SK-N-SH (cell line): Measurements from ENCODE around the gene ZBTB45. TPM values are rescaled to one million over a fixed set of nuclear protein-coding genes. Genes with fewer than 3 reads are reported as not detected.

Experiments
- CTCF ChIA-PET: fragments of 300-600, 350-600 bp; formaldehyde crosslinking; extraction: SDS; loops from one replicate; lab custom pipeline; 2021; lab: Yijun Ruan, JAX
- POLR2A ChIA-PET: fragments of 350-600 bp; sonication (Branson Sonifier 250); formaldehyde crosslinking; extraction: SDS; loops from one replicate; lab custom pipeline; 2020; ENCODE audit warnings: antibody characterized with exemption, inconsistent platforms; lab: Yijun Ruan, JAX
- DNase-seq: peaks from one replicate; pipeline ENCODE4 v3.0.0; 2012
- H2AFZ ChIP-seq: fragments of 200-600 bp; sonication (generic); 2 replicates; pipeline ENCODE4 v1.8.1; 2016; ENCODE audit warnings: antibody characterized with exemption, mild to moderate bottlenecking, low read depth
- H3F3A ChIP-seq: fragments of 200-600 bp; sonication (generic); replicated peaks from 2 replicates; pipeline ENCODE3; 2016; ENCODE audit warnings: antibody characterized with exemption, mild to moderate bottlenecking; ENCODE audit not compliant: insufficient read depth
- H3K27ac ChIP-seq, 2 experiments: fragments of 200-500 bp in 1 of 2; fragments of 200-600 bp in 1 of 2; sonication (Bioruptor generic) in 1 of 2; sonication (generic), shearing (Covaris generic) in 1 of 2; 2 replicates each; pipeline versions ENCODE4 v1.5.1 to v1.6.1; 2014 to 2016; ENCODE audit warnings: low read depth in 2 of 2, inconsistent platforms in 1 of 2, low read length in 1 of 2, mild to moderate bottlenecking in 1 of 2, mixed read lengths in 1 of 2
- H3K27me3 ChIP-seq: fragments of 200-600 bp; sonication (generic), shearing (Covaris generic); 2 replicates; pipeline ENCODE4 v1.6.1; 2016; ENCODE audit warnings: mixed run types; ENCODE audit not compliant: insufficient read depth
- H3K36me3 ChIP-seq, 2 experiments: fragments of 200-500 bp in 1 of 2; fragments of 200-600 bp in 1 of 2; sonication (Bioruptor generic) in 1 of 2; sonication (generic) in 1 of 2; replicated peaks in 1 of 2; 2 replicates each; pipeline versions ENCODE3 to v1.5.1; 2014 to 2016; ENCODE audit warnings: low read length in 1 of 2, mild to moderate bottlenecking in 1 of 2; ENCODE audit not compliant: insufficient read depth in 2 of 2, control insufficient read depth in 1 of 2
- H3K4me1 ChIP-seq, 2 experiments: fragments of 200-500 bp in 1 of 2; fragments of 200-600 bp in 1 of 2; sonication (Bioruptor generic) in 1 of 2; sonication (generic), shearing (Covaris generic) in 1 of 2; 2 replicates each; pipeline versions ENCODE4 v1.5.1 to v1.6.1; 2014 to 2016; ENCODE audit warnings: low read depth in 1 of 2, low read length in 1 of 2, mixed run types in 1 of 2; ENCODE audit not compliant: insufficient read depth in 2 of 2, control insufficient read depth in 1 of 2
- H3K4me2 ChIP-seq: fragments of 200-600 bp; sonication (generic), shearing (Covaris generic); 2 replicates; pipeline ENCODE4 v1.6.1; 2017; ENCODE audit warnings: mixed run types
- H3K4me3 ChIP-seq, 2 experiments: fragments of 200-500 bp in 1 of 2; fragments of 200-600 bp in 1 of 2; sonication (Bioruptor generic) in 1 of 2; sonication (generic), shearing (Covaris generic) in 1 of 2; 2 replicates each; pipeline versions ENCODE4 v1.5.1 to v1.8.1; 2014 to 2016; ENCODE audit warnings: low read depth in 2 of 2, inconsistent platforms in 1 of 2, low read length in 1 of 2, mild to moderate bottlenecking in 1 of 2, mixed read lengths in 1 of 2, moderate library complexity in 1 of 2
- H3K79me2 ChIP-seq: fragments of 200-600 bp; sonication (generic); 2 replicates; pipeline ENCODE4 v1.8.1; 2017; ENCODE audit warnings: mild to moderate bottlenecking; ENCODE audit not compliant: insufficient read depth
- H3K9ac ChIP-seq: fragments of 200-600 bp; sonication (generic); 2 replicates; pipeline ENCODE4 v1.6.1; 2017; ENCODE audit warnings: mixed run types
- H3K9me2 ChIP-seq: fragments of 200-600 bp; sonication (generic); 2 replicates; pipeline ENCODE4 v1.6.1; 2017; ENCODE audit warnings: mixed run types
- H3K9me3 ChIP-seq: fragments of 200-600 bp; sonication (generic); 2 replicates; pipeline ENCODE4 v1.6.1; 2017; ENCODE audit warnings: mixed run types, mild to moderate bottlenecking, moderate library complexity
- H4K20me1 ChIP-seq: fragments of 200-600 bp; sonication (generic); 2 replicates; pipeline ENCODE4 v1.6.1; 2017; ENCODE audit warnings: mild to moderate bottlenecking, mixed run types; ENCODE audit not compliant: insufficient read depth
- EP300 ChIP-seq, 2 experiments: IDR thresholded peaks; 2 replicates each; pipeline versions ENCODE4 v1.4.0 to v1.6.1; 2012; ENCODE audit warnings: borderline replicate concordance in 1 of 2, low read depth in 1 of 2, low read length in 1 of 2
- FOSL2 ChIP-seq: IDR thresholded peaks from 2 replicates; pipeline ENCODE4 v1.4.0; 2012; ENCODE audit warnings: low read depth, mild to moderate bottlenecking, moderate library complexity, borderline replicate concordance
- FOXM1 ChIP-seq: IDR thresholded peaks from 2 replicates; pipeline ENCODE4 v1.4.0; 2012; ENCODE audit warnings: low read depth, mild to moderate bottlenecking
- GATA2 ChIP-seq: sonication (generic); formaldehyde crosslinking; IDR thresholded peaks from 2 replicates; pipeline ENCODE4 v1.5.0; 2020; ENCODE audit warnings: mild to moderate bottlenecking, missing genetic modification reagents
- JUND ChIP-seq: IDR thresholded peaks from 2 replicates; pipeline ENCODE4 v1.4.0; 2012
- MAX ChIP-seq: IDR thresholded peaks from 2 replicates; pipeline ENCODE4 v1.4.0; 2012; ENCODE audit warnings: low read depth
- MXI1 ChIP-seq: IDR thresholded peaks from 2 replicates; pipeline ENCODE4 v1.6.1; 2012; ENCODE audit warnings: mild to moderate bottlenecking, low read depth, low read length, improper control_type of control experiment
- NFIC ChIP-seq: IDR thresholded peaks from 2 replicates; pipeline ENCODE4 v1.4.0; 2012; ENCODE audit warnings: borderline replicate concordance
- RCOR1 ChIP-seq: fragments of 150-350 bp; IDR thresholded peaks from 2 replicates; pipeline ENCODE4 v1.6.1; 2017; ENCODE audit warnings: antibody characterized with exemption, low read length
- SMC3 ChIP-seq: IDR thresholded peaks from 2 replicates; pipeline ENCODE4 v1.6.1; 2012; ENCODE audit warnings: low read depth, low read length, improper control_type of control experiment
- TAF1 ChIP-seq: IDR thresholded peaks from 2 replicates; pipeline ENCODE4 v1.6.1; 2012; ENCODE audit warnings: low read depth, mild to moderate bottlenecking, low read length, moderate library complexity, borderline replicate concordance
- TCF12 ChIP-seq: IDR thresholded peaks from 2 replicates; pipeline ENCODE4 v1.4.0; 2012
- TEAD4 ChIP-seq: IDR thresholded peaks from 2 replicates; pipeline ENCODE4 v1.4.0; 2012; ENCODE audit warnings: mild to moderate bottlenecking, borderline replicate concordance; ENCODE audit not compliant: insufficient read depth
- USF1 ChIP-seq: IDR thresholded peaks from 2 replicates; pipeline ENCODE4 v1.4.0; 2012; ENCODE audit warnings: low read depth, borderline replicate concordance
- YY1 ChIP-seq: IDR thresholded peaks from 2 replicates; pipeline ENCODE4 v1.4.0; 2012; ENCODE audit warnings: low read depth, mild to moderate bottlenecking
- ZBTB33 ChIP-seq: IDR thresholded peaks from 2 replicates; pipeline ENCODE4 v1.4.0; 2012; ENCODE audit warnings: low read depth, borderline replicate concordance
- WGBS: methylation state at CpG from one replicate; pipeline ENCODE4 v1.1.6; 2017; ENCODE audit warnings: low lambda C conversion rate; 5-methylcytosine and 5-hydroxymethylcytosine counted together
- polyA plus RNA-seq, 3 experiments: library from polyadenylated mRNA; depleted of rRNA; stranded (reverse); fragments of >200 nt; gene quantifications; 2 replicates each; pipeline ENCODE4 v1.2.3, GENCODE V29; 2012
- TF ChIP-seq, protein P1 (sequence below): IDR thresholded peaks from 2 replicates; pipeline ENCODE4; 2012

Gene ZBTB45
- polyA plus RNA-seq, 1 of the 3 experiments (the other 2 are of a cell fraction) = 11.3 TPM

GRCh38 chr19:58535857-58536256 is 16.2 kb upstream of the ZBTB45 start:
- no peaks in the 10 kb centered on the region for H3K9me3 ChIP-seq
- no peak for DNase-seq
- no peaks in the 10 kb centered on the region for H3K9me2 ChIP-seq
- no peaks in the 10 kb centered on the region for H4K20me1 ChIP-seq
- ChIA-PET CTCF (interaction anchor here (2.0 kb wide), 1 partner anchor 17 kb away, joined by 4 read pairs; the partner anchor contains the start of gene ZBTB45), POLR2A (interaction anchor here (0.9 kb wide), 1 partner anchor 16 kb away, joined by 3 read pairs; the partner anchor contains the start of gene ZBTB45)
- H3K27ac ChIP-seq = no peak overlapping the region
- WGBS = 92% methylated on average over 3 of the region's 3 CpGs
- no peaks in the 10 kb centered on the region for H3K36me3 ChIP-seq
- H2AFZ ChIP-seq = no peak overlapping the region
- H3K27me3 ChIP-seq = peaks cover 11% of the 10 kb centered on the region; the same call in 1 of the 2 replicates
- H3K79me2 ChIP-seq = no peaks in the 10 kb centered on the region
- no peak overlapping the region for H3K4me2 ChIP-seq
- no peaks in the 10 kb centered on the region; a peak in 1 of 4 replicates for H3K4me1 ChIP-seq
- H3K9ac ChIP-seq = no peak overlapping the region
- no peaks in the 10 kb centered on the region for H3F3A ChIP-seq
- no peak overlapping the region for H3K4me3 ChIP-seq
- no peak for TF ChIP-seq TEAD4
- TF ChIP-seq GATA2 (CRISPR knock-in tag) = no peak
- TF ChIP-seq FOSL2 = no peak
- no peak for TF ChIP-seq YY1
- TF ChIP-seq ZBTB33 = no peak
- no peak for TF ChIP-seq MXI1
- TF ChIP-seq EP300 (IDR thresholded peaks at IDR 0.05; ENCODE audit: borderline replicate concordance in 1 of 2, low read depth in 1 of 2, low read length in 1 of 2) = no peak
- no peak for TF ChIP-seq JUND
- TF ChIP-seq, protein P1, sequence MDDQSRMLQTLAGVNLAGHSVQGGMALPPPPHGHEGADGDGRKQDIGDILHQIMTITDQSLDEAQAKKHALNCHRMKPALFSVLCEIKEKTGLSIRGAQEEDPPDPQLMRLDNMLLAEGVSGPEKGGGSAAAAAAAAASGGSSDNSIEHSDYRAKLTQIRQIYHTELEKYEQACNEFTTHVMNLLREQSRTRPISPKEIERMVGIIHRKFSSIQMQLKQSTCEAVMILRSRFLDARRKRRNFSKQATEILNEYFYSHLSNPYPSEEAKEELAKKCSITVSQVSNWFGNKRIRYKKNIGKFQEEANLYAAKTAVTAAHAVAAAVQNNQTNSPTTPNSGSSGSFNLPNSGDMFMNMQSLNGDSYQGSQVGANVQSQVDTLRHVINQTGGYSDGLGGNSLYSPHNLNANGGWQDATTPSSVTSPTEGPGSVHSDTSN = no peak
- no peak for TF ChIP-seq FOXM1
- TF ChIP-seq, all 33 proteins: peak for 0

GRCh38 chr19:58531034-58531840 is 11.6 kb upstream of the ZBTB45 start:
- Histone ChIP-seq H3K4me3 (no peak overlapping the region), H3K4me1 (no peaks in the 10 kb centered on the region; a peak in 1 of 4 replicates), H2AFZ (no peak overlapping the region), H3K27ac (no peak overlapping the region), H3K4me2 (no peak overlapping the region), H3K9me3 (no peaks in the 10 kb centered on the region), H3K27me3 (peaks cover 22% of the 10 kb centered on the region; the same call in 1 of the 2 replicates), H3K79me2 (no peaks in the 10 kb centered on the region), H3K9ac (no peak overlapping the region), H3F3A (no peaks in the 10 kb centered on the region), H4K20me1 (no peaks in the 10 kb centered on the region), H3K9me2 (no peaks in the 10 kb centered on the region), H3K36me3 (no peaks in the 10 kb centered on the region)
- DNase-seq = no peak
- POLR2A ChIA-PET = interaction anchor here (1.2 kb wide), 1 partner anchor 11 kb away, joined by 4 read pairs; the partner anchor contains the start of gene ZBTB45
- WGBS = 36% methylated on average over 10 of the region's 10 CpGs
- CTCF ChIA-PET = no interaction called here
- TF ChIP-seq JUND (no peak), MXI1 (no peak), ZBTB33 (no peak), GATA2 (CRISPR knock-in tag) (no peak), USF1 (no peak), TCF12 (no peak), RCOR1 (no peak), SMC3 (no peak), NFIC (no peak), FOSL2 (no peak), EP300 (IDR thresholded peaks at IDR 0.05; ENCODE audit: borderline replicate concordance in 1 of 2, low read depth in 1 of 2, low read length in 1 of 2) (no peak), YY1 (no peak), TAF1 (no peak), MAX (no peak)
